ENCODE results near the gene EID3.

EID3 gene

DNA sequence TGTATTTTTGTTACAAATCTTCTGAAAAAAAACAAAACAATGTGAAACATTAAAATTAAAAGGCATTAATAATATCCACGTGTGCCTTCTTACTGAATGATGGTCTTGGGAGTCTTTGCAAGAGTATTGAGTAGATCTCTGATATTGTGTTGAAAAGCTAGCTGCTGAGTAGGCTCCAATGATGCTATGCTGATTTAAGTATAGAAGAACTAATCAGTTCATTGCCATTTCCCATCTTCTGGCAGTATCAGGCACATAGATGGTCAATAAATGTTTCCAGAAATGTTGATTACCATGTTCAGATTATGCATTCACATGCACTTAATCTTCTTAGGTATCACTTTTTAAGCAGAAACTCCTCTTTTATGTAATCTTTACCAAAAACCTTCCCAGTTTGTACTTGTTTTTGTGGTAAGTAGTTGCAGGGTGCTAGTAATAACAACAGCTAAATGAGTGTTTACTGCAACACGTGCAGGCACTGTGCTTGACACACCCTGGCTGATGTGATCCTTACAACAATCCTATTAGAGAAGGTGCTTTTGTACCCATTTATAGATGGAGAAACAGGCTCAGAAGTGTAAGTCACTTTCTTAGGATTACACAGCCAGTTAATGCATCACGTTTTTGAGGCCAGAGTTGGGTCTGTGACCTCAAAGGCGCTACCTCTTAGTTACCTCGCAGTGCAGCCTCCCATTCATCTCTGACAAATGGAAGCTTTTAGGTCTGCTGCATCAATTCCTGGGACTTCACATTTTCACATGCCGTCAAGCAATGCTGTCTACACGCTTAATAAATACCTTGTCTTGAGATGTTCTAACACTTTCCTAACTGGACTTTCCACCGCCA lies 46.9 kb downstream of the EID3 start:
- no peak for DNase-seq
- in situ Hi-C loops (cut with MboI; ENCODE audit: low pct_unique_long_range_greater_than_20kb, low sequenced_read_pairs) = loop anchor here (25.0 kb wide), 1 partner anchor 138 kb away; the partner anchor contains the start of gene TXNRD1

GRCh38 chr12:104351057-104351983 lies 47.8 kb downstream of the EID3 start:
- in situ Hi-C loops (cut with MboI; ENCODE audit: low pct_unique_long_range_greater_than_20kb, low sequenced_read_pairs) = loop anchor here (25.0 kb wide), 1 partner anchor 139 kb away; the partner anchor contains the start of gene TXNRD1
- no peak for DNase-seq

DNA sequence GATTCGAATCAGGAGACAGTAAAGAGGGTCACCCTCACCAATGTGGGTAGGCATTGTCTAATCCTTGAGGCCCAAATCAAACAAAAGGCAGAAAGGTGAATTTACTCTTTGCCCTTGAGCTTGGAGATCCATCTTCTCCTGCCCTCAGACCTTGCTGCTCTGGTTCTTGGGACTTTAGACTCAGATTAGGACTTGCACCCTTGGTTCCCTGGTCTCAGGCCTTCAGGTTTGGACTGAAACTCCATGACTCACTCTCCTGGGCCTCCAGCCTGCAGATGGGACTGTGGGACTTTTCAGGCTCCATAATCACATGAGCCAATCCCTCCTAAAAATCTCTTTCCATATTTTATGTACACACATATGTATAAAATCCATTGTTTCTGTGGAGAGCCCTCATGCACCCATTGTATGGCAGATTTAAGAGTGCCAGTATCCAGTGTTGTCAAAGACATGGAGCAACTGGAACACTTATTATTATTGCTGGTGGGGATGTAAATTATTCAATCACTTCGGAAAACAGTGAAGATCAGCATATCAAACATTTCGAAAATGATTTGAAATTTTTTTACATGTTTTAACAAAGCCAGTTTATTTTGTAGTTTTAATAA lies 48.7 kb downstream of the EID3 start:
- in situ Hi-C loops (cut with MboI; ENCODE audit: low pct_unique_long_range_greater_than_20kb, low sequenced_read_pairs) = loop anchor here (25.0 kb wide), 1 partner anchor 140 kb away; the partner anchor contains the start of gene TXNRD1

GRCh38 chr12:104353012-104353981 lies 49.8 kb downstream of the EID3 start:
- in situ Hi-C loops (cut with MboI; ENCODE audit: low pct_unique_long_range_greater_than_20kb, low sequenced_read_pairs) = loop anchor here (25.0 kb wide), 1 partner anchor 141 kb away; the partner anchor contains the start of gene TXNRD1
- DNase-seq = no peak

More for the DNA sequence above, 48.7 kb downstream of the EID3 start:
- DNase-seq = no peak

DNA sequence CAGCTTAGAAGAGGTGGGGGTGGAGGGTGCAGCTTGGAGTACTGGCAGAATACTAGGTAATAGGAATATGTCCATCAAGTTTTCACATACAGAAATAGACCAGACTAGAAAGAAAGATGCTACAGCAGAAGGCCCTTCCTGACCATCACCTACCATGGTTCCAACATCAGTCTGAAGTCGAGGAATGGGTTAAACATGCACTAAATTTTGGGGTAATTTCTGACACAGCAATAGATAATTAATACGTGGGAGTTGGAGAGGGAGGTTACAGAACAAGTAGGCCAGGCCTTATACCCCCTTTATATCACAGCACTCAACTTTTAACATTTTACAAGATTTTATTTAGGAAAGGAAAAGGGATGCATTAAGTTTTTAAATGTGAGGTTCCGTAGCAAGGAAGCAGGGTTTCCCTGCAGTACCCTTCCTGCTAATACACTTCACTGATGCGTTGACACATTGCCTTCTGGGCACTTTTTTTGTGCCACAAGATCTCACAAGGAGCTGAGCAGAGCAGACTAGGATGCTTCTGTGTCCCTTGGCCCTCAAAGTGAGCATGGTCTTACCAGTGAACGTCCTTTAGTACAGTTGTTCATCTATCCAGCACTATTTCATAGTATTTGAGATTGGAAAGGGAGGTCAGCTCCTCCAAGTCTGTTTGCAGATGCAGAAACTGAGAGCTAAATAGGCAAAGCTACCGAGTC lies 50.8 kb downstream of the EID3 start:
- in situ Hi-C loops (cut with MboI; ENCODE audit: low pct_unique_long_range_greater_than_20kb, low sequenced_read_pairs) = loop anchor here (25.0 kb wide), 1 partner anchor 142 kb away; the partner anchor contains the start of gene TXNRD1
- no peak for DNase-seq

All from KBM-7 (cell line).